ENCODE measurements around the gene TEX53.

The TEX53 gene

GRCh38 chr9:114657705-114658104 is at the start of gene TEX53:
TSS of gene TEX53 (minus strand) at chr9:114657805. CDS start at chr9:114657774, 31 bp downstream.
- DNase-seq (ENCODE audit: low read depth in 2 of 2): no peak

GRCh38 chr9:114706711-114707110 is 49.1 kb upstream of the TEX53 start:
- no peak for DNase-seq (ENCODE audit: low read depth in 2 of 2)

DNA sequence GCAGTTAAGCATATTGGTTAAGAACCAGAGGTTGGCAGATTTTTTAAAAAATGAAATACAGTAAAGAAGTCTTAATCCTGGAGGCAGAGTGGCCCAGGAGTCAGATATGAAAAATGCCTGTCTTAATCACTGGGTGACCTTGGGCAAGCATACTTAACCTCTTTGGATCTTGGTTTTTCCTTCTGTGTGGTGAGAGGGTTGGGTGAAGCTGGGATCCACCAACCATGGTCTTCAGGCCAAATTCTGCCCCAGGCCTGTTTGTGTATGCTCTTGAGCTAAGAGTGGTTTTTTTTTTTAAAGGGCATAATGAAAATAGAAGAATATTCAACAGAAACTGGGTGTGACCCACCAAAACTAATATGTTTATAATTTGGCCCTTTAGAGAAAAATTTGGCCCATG is 44.4 kb upstream of the TEX53 start:
- DNase-seq (ENCODE audit: low read depth in 2 of 2): no peak

DNA sequence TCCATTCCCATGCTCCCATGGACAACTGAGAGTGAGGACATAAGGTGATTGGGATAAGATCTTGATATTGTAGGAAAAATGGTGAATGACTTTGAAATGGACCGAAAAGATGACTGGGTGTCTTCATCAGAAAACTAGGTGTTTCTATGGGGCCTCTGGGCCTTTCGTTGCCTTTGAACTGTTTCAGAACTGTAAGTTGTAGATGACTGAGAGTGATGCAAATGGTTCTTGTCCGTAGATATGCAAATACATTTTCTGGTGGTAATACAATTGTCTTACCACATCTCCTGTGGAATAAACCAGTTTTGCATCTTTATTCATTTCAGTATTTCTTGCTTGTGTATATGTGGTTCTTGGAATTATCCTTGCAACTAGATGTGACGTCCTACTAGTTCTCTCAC is 40.3 kb upstream of the TEX53 start:
- DNase-seq (ENCODE audit: low read depth in 2 of 2): no peak

GRCh38 chr9:114696814-114697544 is 39.4 kb upstream of the TEX53 start:
- peak in 1 of 2 donors; percentile 16 for DNase-seq (ENCODE audit: low read depth in 2 of 2)

GRCh38 chr9:114695948-114696347 is 38.3 kb upstream of the TEX53 start:
- no peak for DNase-seq (ENCODE audit: low read depth in 2 of 2)

DNA sequence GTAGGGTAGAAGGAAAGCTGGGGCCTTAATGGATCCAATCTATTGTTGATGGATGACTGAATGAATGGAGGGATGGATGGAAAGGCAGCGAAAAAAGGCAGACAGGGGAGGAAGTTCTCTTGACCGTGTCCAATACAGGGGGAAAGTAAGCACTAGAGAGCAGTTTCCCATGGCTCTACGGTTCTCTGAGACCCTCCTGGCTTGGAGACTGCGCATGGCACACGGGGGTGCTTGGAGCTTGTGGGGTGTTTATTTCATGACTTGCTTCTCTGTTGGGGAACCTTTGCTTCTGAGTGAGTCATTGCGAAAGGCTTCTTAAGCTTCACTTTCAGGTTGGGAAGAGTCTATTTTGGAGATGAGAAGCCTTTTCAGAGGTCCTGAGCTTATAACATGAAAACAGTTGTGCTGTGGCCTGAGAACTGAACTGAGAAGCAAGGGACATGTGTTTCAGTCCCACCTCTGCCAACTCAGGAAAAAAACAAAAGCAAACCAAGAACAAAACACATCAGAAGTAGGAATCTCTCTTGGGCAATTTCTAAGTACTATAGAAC is 37.2 kb upstream of the TEX53 start:
- DNase-seq (ENCODE audit: low read depth in 2 of 2): no peak

DNA sequence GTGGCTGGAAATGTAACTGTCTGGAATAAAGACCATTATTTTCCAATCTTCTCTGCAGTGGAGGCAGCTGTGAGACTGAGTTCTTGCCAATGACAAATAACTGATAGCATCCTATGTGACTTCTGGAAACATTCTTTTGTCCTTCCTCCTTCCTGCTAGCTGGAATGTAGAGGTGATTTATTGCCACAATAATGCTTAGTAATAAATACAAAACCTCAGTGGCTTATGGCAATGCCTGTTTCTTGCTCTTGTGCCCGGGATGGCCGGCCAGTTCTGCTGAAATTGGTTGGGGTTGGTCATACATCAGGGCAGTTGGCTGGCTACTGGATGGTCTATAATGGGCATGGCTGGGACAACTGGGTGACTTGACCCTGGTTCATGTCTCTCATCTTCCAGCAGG is 36.5 kb upstream of the TEX53 start:
- DNase-seq (ENCODE audit: low read depth in 2 of 2): no peak

DNA sequence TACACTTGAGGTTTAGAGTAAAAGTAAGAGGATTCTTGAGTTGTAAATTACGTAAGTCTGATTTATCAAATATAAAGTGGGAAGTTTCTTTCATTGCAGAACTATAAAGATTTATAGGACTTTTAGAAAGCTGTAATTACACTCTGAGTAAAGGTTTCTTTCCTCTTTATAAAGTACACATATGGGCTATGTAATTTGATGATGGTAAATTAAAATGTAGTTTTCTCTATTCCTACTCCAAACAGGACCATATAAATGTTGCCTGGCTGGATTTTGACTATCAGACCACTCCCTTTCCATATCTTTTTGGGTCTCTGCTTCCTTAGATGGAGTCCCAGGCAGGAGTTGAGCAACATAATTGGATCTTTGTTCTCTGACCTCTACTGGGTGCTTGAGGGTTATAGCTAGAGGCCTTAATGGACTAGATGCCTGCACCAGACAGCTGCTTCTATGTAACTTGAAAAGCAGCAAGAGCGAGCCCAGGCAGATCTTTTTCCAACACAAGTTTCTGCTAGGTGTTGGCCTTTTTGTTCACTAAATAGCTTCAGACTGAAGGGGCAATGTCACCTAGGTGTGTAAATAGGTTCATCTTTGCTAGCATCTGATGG is 35.7 kb upstream of the TEX53 start:
- no peak for DNase-seq (ENCODE audit: low read depth in 2 of 2)

DNA sequence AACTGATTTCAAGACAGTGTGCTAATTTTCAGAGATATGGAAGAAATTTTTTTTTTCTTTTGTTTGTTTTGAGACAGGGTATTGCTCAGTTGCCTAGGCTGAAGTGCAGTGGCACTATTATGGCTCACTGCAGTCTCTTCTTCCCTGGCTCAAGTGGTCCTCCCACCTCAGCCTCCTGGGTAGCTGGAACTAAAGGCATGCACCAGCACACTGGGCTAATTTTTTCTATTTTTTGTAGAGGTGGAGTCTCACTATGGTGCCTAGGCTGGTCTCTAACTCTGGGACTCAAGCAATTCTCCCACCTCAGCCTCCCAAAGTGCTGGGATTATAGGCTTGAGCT is 34.3 kb upstream of the TEX53 start:
- DNase-seq (ENCODE audit: low read depth in 2 of 2): no peak

GRCh38 chr9:114691046-114691955 is 33.7 kb upstream of the TEX53 start:
- peak; percentile 62 to 63 for DNase-seq (ENCODE audit: low read depth in 2 of 2)

DNA sequence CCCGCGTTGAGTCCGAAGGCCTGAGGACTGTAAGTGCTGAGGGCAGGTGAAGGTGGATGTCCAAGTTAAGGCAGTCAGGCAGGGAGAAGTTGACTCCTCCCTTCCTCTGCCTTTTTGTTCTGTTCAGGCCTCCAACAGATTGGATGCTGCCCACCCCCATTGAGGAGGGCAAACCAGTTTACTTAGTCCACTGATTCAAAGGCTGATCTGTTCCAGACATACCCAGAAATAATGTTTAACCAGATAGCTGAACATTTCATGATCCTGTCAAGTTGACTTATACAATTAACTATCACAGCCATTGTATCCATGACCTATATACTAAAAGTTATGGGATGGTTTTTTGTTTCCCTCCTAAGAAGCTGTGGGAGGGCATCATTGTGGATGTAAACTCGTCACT is 32.7 kb upstream of the TEX53 start:
- no peak for DNase-seq (ENCODE audit: low read depth in 2 of 2)

- no peak for DNase-seq (ENCODE audit: low read depth in 2 of 2)
Measured at GRCh38 chr9:114689813-114690212, 32.2 kb upstream of the TEX53 start.

GRCh38 chr9:114688909-114689610 is 31.5 kb upstream of the TEX53 start:
- no peak for DNase-seq (ENCODE audit: low read depth in 2 of 2)

- DNase-seq (ENCODE audit: low read depth in 2 of 2): no peak
Measured at GRCh38 chr9:114688379-114688778, 30.8 kb upstream of the TEX53 start.

GRCh38 chr9:114687034-114687433 is 29.4 kb upstream of the TEX53 start:
- no peak for DNase-seq (ENCODE audit: low read depth in 2 of 2)

DNA sequence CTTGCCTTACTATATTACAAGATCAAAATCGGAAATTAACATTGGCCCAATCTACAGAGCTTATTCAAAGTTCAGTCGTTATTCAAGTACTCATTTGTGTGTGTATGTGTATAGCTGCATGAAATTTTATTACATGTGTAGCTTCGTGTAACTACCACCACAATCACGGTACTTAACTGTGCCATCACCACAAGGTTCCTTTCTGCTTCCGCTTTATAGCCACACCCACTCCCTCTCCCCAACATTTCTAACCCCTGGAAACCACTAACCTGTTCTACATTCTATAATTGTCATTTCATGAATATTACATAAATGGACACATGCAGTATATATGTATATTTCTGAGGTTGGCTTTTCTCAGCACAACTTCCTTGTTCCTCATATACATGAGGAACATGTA is 28.3 kb upstream of the TEX53 start:
- DNase-seq (ENCODE audit: low read depth in 2 of 2): no peak

DNA sequence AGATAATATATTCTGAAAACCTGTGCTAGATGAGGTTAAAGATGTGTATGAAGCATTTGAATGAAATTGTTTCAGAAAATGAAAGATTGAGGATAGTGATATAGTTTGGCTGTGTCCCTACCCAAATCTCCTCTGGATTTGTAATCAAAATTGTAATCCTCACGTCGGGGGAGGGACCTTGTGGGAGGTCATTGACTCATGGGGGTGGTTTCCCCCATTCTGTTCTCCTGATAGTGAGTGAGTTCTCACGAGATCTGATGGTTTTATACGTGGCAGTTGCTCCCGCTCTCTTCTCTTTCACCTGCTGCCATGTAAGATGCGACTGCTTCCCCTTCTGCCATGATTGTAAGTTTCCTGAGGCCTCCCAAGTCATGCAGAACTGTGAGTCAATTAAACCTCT is 26.4 kb upstream of the TEX53 start:
- DNase-seq (ENCODE audit: low read depth in 2 of 2): peak in 1 of 2 donors; percentile 8

DNA sequence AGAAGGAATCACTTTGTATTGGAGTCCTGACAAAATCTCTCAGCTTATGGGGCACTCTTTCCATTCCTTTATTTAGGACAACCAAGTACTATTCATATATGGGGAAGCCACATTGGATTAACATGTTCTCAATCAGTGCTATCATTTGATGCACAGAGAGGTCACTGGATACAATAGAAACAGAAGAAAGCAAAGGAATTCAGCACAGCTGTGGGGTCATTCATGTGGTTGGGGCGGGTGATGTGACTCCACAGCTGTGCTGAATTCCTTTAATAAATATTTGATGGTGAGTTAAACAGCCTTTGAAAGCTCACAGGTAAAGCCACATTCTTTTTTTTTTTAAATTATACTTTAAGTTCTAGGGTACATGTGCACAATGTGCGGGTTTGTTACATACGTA is 25.2 kb upstream of the TEX53 start:
- no peak for DNase-seq (ENCODE audit: low read depth in 2 of 2)

GRCh38 chr9:114681594-114682332 is 24.2 kb upstream of the TEX53 start, which contains the start of gene TEX48:
TSS of gene TEX48 (minus strand) at chr9:114682192. CDS start at chr9:114671723, 10,469 bp downstream.
- peak; percentile 61 to 71 for DNase-seq (ENCODE audit: low read depth in 2 of 2)
